Hair follicular keratinocyte (primary cell): Measurements from ENCODE around the gene BATF2. TPM values are rescaled to one million over a fixed set of nuclear protein-coding genes. Genes with fewer than 3 reads are reported as not detected.

ENCODE experiments used
- total RNA-seq: library from RNA; depleted of rRNA; stranded (reverse); fragments of >200 nt; gene quantifications from 2 replicates; pipeline ENCODE4 v1.2.3, GENCODE V29; 2015

BATF2 gene, protein sequence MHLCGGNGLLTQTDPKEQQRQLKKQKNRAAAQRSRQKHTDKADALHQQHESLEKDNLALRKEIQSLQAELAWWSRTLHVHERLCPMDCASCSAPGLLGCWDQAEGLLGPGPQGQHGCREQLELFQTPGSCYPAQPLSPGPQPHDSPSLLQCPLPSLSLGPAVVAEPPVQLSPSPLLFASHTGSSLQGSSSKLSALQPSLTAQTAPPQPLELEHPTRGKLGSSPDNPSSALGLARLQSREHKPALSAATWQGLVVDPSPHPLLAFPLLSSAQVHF
- 0.19 and 0.31 TPM in 2 replicates for total RNA-seq

GRCh38 chr11:64996710-64997380, at the start of gene BATF2:
BATF2 (minus strand) TSS chr11:64996971; CDS start chr11:64996914, 57 bp downstream.

DNA sequence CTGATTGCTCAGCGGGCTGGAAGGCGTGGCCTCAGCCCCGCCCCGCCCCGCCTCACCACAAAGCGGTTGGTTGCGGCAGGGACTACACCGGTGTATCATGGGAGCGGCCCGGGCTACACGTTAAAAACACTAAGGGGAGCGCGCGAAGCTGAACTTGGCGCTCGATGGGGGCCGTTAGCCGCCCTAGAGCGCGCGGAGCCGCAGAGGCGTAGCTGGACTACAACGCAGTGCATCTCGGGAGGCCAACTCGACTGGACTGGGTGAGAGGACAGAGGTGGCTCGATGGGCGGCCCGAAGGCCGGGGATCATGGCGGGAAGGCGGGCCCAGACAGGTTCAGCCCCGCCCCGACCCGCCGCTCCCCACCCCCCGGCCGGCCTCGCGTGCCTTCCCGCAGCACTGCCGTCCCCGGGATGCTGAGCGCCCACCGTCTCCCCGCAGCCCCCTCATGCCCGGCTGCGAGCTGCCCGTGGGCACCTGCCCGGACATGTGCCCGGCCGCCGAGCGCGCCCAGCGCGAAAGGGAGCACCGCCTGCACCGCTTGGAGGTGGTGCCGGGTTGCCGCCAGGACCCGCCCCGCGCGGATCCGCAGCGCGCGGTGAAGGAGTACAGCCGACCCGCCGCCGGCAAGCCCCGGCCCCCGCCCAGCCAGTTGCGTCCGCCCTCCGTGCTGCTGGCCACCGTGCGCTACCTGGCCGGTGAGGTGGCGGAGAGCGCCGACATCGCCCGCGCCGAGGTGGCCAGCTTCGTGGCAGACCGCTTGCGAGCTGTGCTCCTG, 44.3 kb upstream of the BATF2 start, which contains the start of gene SAC3D1:
SAC3D1 (plus strand) TSS at position 364 of the 776 bp plus-strand sequence; CDS start at position 447, 83 bp downstream.

GRCh38 chr11:65027213-65028067, 30.7 kb upstream of the BATF2 start, which contains the start of gene SNX15:
SNX15 (plus strand) TSS chr11:65027439; CDS start chr11:65027538, 99 bp downstream.

DNA sequence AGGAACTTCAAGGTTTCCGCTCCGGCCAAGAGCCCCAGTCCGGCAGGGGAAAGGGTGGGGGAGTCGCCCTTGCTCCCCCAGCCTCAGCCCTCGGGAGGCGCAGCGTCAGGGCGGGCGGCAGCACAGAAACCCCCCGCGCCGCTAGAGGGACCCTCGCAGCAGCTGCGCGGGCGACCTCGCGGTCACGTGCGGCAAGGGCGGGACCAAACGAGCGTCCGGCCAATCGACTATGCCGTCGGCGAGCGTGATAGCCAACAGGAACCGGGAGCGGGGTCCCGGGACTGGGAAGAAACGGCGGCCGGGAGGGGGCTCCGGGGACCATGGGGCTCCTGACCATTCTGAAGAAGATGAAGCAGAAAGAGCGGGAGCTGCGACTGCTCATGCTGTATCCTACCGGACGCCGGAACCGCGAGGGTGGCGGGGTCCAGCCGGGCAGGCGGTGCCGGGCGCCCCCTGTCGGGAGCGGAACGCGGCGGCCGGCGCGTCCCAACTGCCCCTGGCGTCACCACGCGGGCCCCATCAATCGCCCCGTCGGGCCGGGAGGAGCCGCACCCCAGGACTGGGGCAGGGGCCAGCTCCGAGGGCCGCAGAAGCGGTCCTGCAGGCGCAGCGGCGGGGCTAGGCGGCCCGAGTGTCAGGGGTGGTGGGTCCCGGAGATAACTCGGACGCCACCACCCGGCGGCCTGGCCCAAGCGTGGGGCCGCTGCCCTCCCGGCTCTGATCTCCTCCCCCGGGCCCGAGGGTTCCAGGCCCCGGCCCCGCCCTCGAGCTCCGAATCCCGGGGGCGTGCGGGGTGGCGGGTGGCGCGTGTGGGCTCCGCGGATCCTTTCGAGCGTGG, 17.3 kb upstream of the BATF2 start, which contains the start of gene ARL2:
ARL2 (plus strand) TSS at position 273 of the 838 bp plus-strand sequence; CDS start at position 321, 48 bp downstream.

GRCh38 chr11:64971421-64972233, 25.1 kb downstream of the BATF2 start, which contains the start of gene MAJIN:
MAJIN (minus strand) TSS chr11:64972108; CDS start chr11:64959405, 12,703 bp downstream.

Other genes with a start within 250 kb of the BATF2 start
- 0.08 TPM in 1 of 2 replicates, not detected in the other for gene PYGM, start 237.0 kb downstream of the BATF2 start, total RNA-seq
- gene SF1, start 218.4 kb downstream of the BATF2 start, total RNA-seq, result 89.7 and 155 TPM in 2 replicates
- gene MAP4K2, start 193.8 kb downstream of the BATF2 start, total RNA-seq, result 18.7 and 21.4 TPM in 2 replicates
- 16.7 and 20.0 TPM in 2 replicates for gene MEN1, start 186.4 kb downstream of the BATF2 start, total RNA-seq
- 3.8 and 8.1 TPM in 2 replicates for gene CDC42BPG, start 152.3 kb downstream of the BATF2 start, total RNA-seq
- 92.0 and 131 TPM in 2 replicates for gene EHD1, start 118.3 kb downstream of the BATF2 start, total RNA-seq
- 16.2 and 18.5 TPM in 2 replicates for gene ATG2A, start 79.8 kb downstream of the BATF2 start, total RNA-seq
- 16.4 and 28.7 TPM in 2 replicates for gene PPP2R5B, start 72.3 kb downstream of the BATF2 start, total RNA-seq
- not detected in 2 replicates for gene GPHA2, start 61.1 kb downstream of the BATF2 start, total RNA-seq
- gene MAJIN, start 24.9 kb downstream of the BATF2 start, total RNA-seq, result not detected in 2 replicates
- gene ARL2, start 17.2 kb upstream of the BATF2 start, total RNA-seq, result 157 and 167 TPM in 2 replicates
- 18.7 and 21.1 TPM in 2 replicates for gene SNX15, start 30.5 kb upstream of the BATF2 start, total RNA-seq
- gene SAC3D1, start 44.2 kb upstream of the BATF2 start, total RNA-seq, result 20.9 and 37.1 TPM in 2 replicates
- 13.0 and 32.8 TPM in 2 replicates for gene NAALADL1, start 61.6 kb upstream of the BATF2 start, total RNA-seq
- gene CDCA5, start 87.1 kb upstream of the BATF2 start, total RNA-seq, result 7.2 and 25.9 TPM in 2 replicates
- gene ZFPL1, start 87.3 kb upstream of the BATF2 start, total RNA-seq, result 51.1 and 54.4 TPM in 2 replicates
- gene VPS51, start 99.2 kb upstream of the BATF2 start, total RNA-seq, result 185 and 355 TPM in 2 replicates
- gene TM7SF2, start 114.9 kb upstream of the BATF2 start, total RNA-seq, result 9.6 and 18.6 TPM in 2 replicates
- 19.8 and 31.6 TPM in 2 replicates for gene ZNHIT2, start 120.7 kb upstream of the BATF2 start, total RNA-seq
- gene FAU, start 125.2 kb upstream of the BATF2 start, total RNA-seq, result 496 and 642 TPM in 2 replicates
- 57.9 and 90.9 TPM in 2 replicates for gene MRPL49, start 125.3 kb upstream of the BATF2 start, total RNA-seq
- 16.4 and 16.6 TPM in 2 replicates for gene SYVN1, start 137.5 kb upstream of the BATF2 start, total RNA-seq
- not detected in 2 replicates for gene SPDYC, start 173.3 kb upstream of the BATF2 start, total RNA-seq
- 363 and 398 TPM in 2 replicates for gene CAPN1, start 185.0 kb upstream of the BATF2 start, total RNA-seq